GM12891 (cell line): ENCODE results near the gene CIAO3.

ENCODE experiments used
- POLR2AphosphoS5 ChIP-seq: IDR thresholded peaks from 2 replicates; pipeline ENCODE4 v1.6.1; 2011; ENCODE audit warnings: low read depth, low read length, control low read depth
- TAF1 ChIP-seq: IDR thresholded peaks from 2 replicates; pipeline ENCODE4 v1.6.1; 2011; ENCODE audit warnings: low read depth, low read length, control low read depth

DNA sequence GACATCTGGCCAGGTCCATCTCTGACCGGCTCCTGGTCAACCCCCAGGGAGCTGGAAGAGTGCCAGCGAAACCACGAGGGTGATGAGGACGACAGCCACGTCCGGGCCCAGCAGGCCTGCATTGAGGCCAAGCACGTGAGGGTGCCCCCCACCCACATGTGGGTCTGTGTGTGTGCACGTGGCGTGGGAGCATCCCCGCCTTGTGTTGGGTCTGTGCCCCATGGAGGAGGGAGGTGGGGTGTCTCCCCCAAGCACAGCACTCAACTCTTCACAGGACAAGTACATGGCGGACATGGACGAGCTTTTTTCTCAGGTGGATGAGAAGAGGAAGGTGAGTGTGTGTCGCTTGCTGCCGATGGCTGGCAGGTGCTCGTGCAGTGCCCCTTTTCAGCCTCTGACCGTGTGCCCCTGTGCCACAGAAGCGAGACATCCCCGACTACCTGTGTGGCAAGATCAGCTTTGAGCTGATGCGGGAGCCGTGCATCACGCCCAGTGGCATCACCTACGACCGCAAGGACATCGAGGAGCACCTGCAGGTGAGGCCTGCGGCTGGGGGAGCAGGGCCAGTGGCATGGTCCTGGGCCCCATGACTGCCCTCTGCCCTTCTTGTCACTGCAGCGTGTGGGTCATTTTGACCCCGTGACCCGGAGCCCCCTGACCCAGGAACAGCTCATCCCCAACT, 58.9 kb downstream of the CIAO3 start:
- TF ChIP-seq POLR2AphosphoS5, result no peak
- TF ChIP-seq TAF1, result no peak
